Glutamatergic neuron (in vitro differentiated cells): ENCODE measurements around the gene CNOT4. TPM values are rescaled to one million over a fixed set of nuclear protein-coding genes. Genes with fewer than 3 reads are reported as not detected.

Source experiments
- DNase-seq: peaks from one replicate; pipeline ENCODE4 v3.0.0; 2022
- H3K27ac Mint-ChIP-seq: one replicate; pipeline ENCODE4 v1.8.0; 2020; ENCODE audit warnings: mild to moderate bottlenecking, mixed read lengths, inconsistent platforms; ENCODE audit not compliant: unreplicated experiment
- H3K27me3 Mint-ChIP-seq: one replicate; pipeline ENCODE4 v1.8.0; 2020; ENCODE audit warnings: mild to moderate bottlenecking, moderate library complexity, mixed read lengths, inconsistent platforms; ENCODE audit not compliant: unreplicated experiment
- H3K36me3 Mint-ChIP-seq: one replicate; pipeline ENCODE4 v1.8.0; 2020; ENCODE audit warnings: mild to moderate bottlenecking, mixed read lengths, inconsistent platforms; ENCODE audit not compliant: unreplicated experiment
- H3K4me1 Mint-ChIP-seq: one replicate; pipeline ENCODE4 v1.8.0; 2020; ENCODE audit warnings: mild to moderate bottlenecking, low read depth, mixed read lengths, inconsistent platforms; ENCODE audit not compliant: unreplicated experiment
- H3K4me3 Mint-ChIP-seq: one replicate; pipeline ENCODE4 v1.8.0; 2020; ENCODE audit warnings: mild to moderate bottlenecking, mixed read lengths, inconsistent platforms; ENCODE audit not compliant: unreplicated experiment
- H3K9me3 Mint-ChIP-seq: one replicate; pipeline ENCODE4 v1.8.0; 2020; ENCODE audit warnings: mild to moderate bottlenecking, moderate library complexity, mixed read lengths, inconsistent platforms; ENCODE audit not compliant: unreplicated experiment
- CTCF ChIP-seq: fragments of 200-600 bp; sonication (generic); IDR thresholded peaks from one replicate; pipeline ENCODE4 v1.5.0; 2021; ENCODE audit not compliant: partially characterized antibody, unreplicated experiment
- long read RNA-seq: library from polyadenylated mRNA; unstranded; transcript quantifications from one replicate; pipeline ENCODE4 v2.0.0, GENCODE V29; 2020; ENCODE audit not compliant: unreplicated experiment
- total RNA-seq: library from RNA; stranded (reverse); fragmentation: NEBNext Ultra II Directional; extraction: Animal tissue kit (Norgen Biotek cat#: 25700); gene quantifications from one replicate; pipeline ENCODE4 v1.2.1, GENCODE V29; 2021; ENCODE audit not compliant: unreplicated experiment

Gene CNOT4
- 25.3 TPM for total RNA-seq
- long read RNA-seq, partial matches to known transcripts: 5 of 5 reads
- long read RNA-seq, other reads (novel, unspliced or antisense): 0 of 5 reads

DNA sequence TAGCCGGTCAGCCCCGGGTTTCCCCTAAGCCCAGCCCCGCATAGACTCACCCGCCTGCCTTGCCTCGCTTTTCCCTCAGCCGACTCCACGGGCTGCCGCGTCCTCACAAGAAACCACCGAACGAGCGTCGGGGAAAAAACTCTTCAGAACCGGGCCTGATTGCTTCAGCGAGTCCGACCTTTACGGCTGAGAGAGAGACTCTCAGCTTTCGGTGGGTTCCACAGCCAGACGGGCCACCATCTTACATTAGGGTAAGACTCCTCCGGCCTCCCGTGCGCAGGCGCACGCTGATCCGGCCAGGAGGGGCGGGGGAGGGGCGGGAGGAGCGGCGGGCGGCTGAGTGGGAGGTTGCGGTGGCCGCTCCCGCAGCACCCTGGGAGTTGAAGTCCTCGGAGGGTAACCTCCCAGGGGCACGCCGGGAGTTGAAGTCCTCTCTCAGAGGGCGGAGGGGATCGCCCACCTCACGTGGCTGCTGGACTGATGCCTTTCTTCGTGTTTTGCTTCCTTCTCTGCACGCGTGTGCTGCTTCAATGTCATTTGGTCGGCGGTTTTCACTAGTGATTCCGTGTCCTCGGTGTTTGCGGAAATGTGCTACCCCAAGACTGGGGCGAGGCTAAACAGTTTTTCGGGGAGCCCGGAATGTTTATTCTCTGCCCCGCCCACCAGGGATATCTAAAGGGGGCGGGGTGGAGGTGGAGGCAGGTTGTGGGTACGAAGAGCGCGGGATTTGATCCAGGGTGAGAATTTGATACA lies at the start of gene CNOT4:
Gene CNOT4 (minus strand): TSS at position 264 of the 753 bp plus-strand sequence. CDS start 71,771 bp downstream, outside the sequence.
- H3K27ac Mint-ChIP-seq: no peak within 1 kb of the TSS
- no peaks in the 10 kb centered on the region for H3K27me3 Mint-ChIP-seq
- DNase-seq: peak; percentile 98
- no peak for TF ChIP-seq CTCF
- no peaks in the 10 kb centered on the region for H3K9me3 Mint-ChIP-seq
- no peaks in the 10 kb centered on the region for H3K36me3 Mint-ChIP-seq
- no peak within 1 kb of the TSS for H3K4me3 Mint-ChIP-seq
- peaks cover 7% of the 10 kb centered on the region for H3K4me1 Mint-ChIP-seq

- DNase-seq: no peak
- no peaks in the 10 kb centered on the region for H3K9me3 Mint-ChIP-seq
- no peak overlapping the region for H3K4me3 Mint-ChIP-seq
- H3K36me3 Mint-ChIP-seq: no peaks in the 10 kb centered on the region
- TF ChIP-seq CTCF: no peak
- H3K4me1 Mint-ChIP-seq: no peaks in the 10 kb centered on the region
- H3K27me3 Mint-ChIP-seq: peaks cover 3% of the 10 kb centered on the region
- H3K27ac Mint-ChIP-seq: no peak overlapping the region
Observed at GRCh38 chr7:135558881-135559280, 49.0 kb upstream of the CNOT4 start.

- no peaks in the 10 kb centered on the region for H3K9me3 Mint-ChIP-seq
- H3K4me3 Mint-ChIP-seq: no peak overlapping the region
- no peaks in the 10 kb centered on the region for H3K4me1 Mint-ChIP-seq
- peak; percentile 66 for DNase-seq
- no peaks in the 10 kb centered on the region for H3K36me3 Mint-ChIP-seq
- peaks cover 3% of the 10 kb centered on the region for H3K27me3 Mint-ChIP-seq
- peak; percentile 36 for TF ChIP-seq CTCF
- H3K27ac Mint-ChIP-seq: no peak overlapping the region
Observed at GRCh38 chr7:135558337-135558767, 48.5 kb upstream of the CNOT4 start.

DNA sequence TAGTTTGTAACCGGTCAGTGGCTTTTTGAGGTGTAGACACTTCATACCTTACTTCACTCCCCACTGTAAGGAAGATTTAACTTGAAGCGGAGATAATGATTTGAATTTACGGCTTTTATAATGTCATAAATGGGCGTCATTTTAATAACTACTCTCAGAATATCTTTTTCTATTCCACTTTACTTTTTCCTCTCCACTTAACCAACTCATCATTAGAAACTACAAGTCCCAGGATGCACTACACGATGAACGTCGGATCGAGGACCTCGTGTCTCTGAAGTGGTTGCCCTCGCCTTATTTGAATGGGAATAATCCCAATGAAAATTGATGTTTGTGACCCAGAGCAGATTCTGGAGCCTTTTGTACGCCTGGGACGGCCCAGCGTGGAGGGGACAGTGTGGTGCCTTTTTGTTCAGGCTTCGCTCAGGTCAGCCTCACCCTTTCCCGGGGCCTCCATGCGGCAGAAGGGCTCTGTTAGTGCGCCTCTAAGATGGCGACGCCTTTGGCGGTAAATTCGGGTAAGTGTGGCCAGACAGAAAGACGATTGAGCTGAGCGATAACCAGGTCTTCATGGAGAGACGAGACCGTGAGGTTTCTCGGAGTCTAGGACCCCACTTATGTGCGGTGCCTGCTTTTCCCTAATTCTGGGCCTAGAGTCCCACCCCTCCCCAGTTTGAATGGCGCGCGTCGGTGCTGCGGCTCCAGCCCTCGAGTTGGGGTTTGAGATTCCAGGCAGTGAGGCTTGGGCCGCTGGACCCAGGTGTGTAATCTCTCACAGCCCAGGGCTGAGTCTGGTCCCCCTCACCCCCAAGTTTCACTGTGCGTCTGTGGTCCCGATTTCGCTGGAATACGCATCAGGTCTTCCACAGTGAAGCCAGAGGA lies 47.8 kb upstream of the CNOT4 start, which contains the start of gene NUP205:
Gene NUP205 (plus strand): TSS at position 463 of the 882 bp plus-strand sequence. CDS start 28 bp downstream, at position 491.
- Mint-ChIP-seq H3K27me3 (peaks cover under 1% of the 10 kb centered on the region), H3K4me3 (no peak within 1 kb of the TSS), H3K9me3 (no peaks in the 10 kb centered on the region), H3K36me3 (no peaks in the 10 kb centered on the region), H3K4me1 (no peaks in the 10 kb centered on the region), H3K27ac (no peak within 1 kb of the TSS)
- DNase-seq: peak; percentile 70
- TF ChIP-seq CTCF: no peak
